ENCODE data around the gene CFTR.

CFTR gene

GRCh38 chr7:117648203-117648866 is 168.5 kb downstream of the CFTR start:
- DNase-seq (ENCODE audit: low read depth) = no peak
- no peak overlapping the region for H3K4me3 ChIP-seq (ENCODE audit: low read depth, low read length)
- no peak for TF ChIP-seq CTCF (IDR thresholded peaks at IDR 0.05; ENCODE audit: control insufficient read depth, extremely low read depth, insufficient read depth)

- TF ChIP-seq CTCF (IDR thresholded peaks at IDR 0.05; ENCODE audit: control insufficient read depth, extremely low read depth, insufficient read depth) = no peak
- H3K4me3 ChIP-seq (ENCODE audit: low read depth, low read length) = no peak overlapping the region
- no peak for DNase-seq (ENCODE audit: low read depth)
These were observed 173.3 kb downstream of the CFTR start for GRCh38 chr7:117652943-117653680.

DNA sequence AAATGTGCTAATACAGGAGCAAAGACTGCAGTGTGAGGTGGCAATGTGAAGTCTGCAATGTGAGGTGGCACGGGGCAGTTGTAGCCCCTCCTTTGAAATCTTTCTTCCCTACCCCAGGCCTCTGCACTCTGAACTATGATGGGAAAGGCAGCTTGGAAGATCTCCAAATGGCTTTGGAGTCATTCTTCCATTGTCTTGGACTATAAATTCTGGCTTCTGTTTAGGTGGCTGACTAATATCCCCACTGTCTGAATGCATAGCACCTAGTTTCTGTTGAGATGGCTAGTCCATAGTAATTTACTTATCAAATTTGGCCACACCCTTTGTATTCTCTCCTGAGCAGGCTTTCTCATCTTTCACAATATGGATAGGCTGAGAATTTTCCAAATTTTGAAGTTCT is 175.0 kb downstream of the CFTR start:
- no peak overlapping the region for H3K4me3 ChIP-seq (ENCODE audit: low read depth, low read length)
- DNase-seq (ENCODE audit: low read depth) = no peak
- no peak for TF ChIP-seq CTCF (IDR thresholded peaks at IDR 0.05; ENCODE audit: control insufficient read depth, extremely low read depth, insufficient read depth)

DNA sequence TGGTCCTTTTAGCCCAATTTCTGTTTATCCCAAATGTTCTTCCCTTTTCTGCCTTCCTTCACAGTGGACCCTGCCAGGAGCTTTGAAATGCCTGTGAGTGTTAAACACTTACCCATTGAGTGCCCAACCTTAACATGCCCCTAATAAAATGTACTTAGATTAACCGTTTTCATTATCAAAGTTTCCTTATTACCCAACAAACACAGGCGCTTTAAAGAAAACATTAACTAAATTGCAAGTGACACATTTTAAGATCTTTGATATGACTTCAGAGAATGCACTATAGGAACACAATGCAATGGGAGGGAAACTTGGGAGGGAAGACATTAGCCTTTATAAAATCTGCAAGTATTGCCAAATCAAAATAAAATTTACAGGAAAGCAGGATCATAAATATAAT is 177.0 kb downstream of the CFTR start:
- no peak for TF ChIP-seq CTCF (IDR thresholded peaks at IDR 0.05; ENCODE audit: control insufficient read depth, extremely low read depth, insufficient read depth)
- no peak for DNase-seq (ENCODE audit: low read depth)
- no peak overlapping the region for H3K4me3 ChIP-seq (ENCODE audit: low read depth, low read length)

DNA sequence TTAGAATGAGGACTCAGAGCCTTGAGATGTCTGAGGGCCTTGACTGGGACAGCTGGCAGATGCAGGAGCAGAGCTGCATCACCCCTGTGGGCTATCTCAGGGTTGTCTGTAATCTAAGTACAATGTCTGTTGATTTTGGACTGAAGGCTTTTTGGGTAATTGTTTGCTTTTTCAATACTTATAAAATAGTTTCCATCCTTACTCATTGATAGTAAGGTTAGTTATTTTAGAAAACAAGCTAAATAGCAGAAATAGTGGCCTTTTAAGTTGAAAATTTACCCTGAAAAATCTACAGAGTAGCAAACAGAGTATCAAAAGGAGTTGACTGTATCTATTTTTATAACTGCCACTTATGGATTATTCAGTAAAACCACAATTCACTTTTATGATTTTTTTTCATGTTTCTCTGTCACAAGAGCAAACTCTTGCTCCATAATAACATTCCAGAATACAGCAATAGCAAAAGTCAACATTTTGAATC is 179.7 kb downstream of the CFTR start:
- no peak overlapping the region for H3K4me3 ChIP-seq (ENCODE audit: low read depth, low read length)
- DNase-seq (ENCODE audit: low read depth) = no peak
- no peak for TF ChIP-seq CTCF (IDR thresholded peaks at IDR 0.05; ENCODE audit: control insufficient read depth, extremely low read depth, insufficient read depth)

GRCh38 chr7:117661328-117661727 is 181.5 kb downstream of the CFTR start:
- TF ChIP-seq CTCF (IDR thresholded peaks at IDR 0.05; ENCODE audit: control insufficient read depth, extremely low read depth, insufficient read depth) = no peak
- H3K4me3 ChIP-seq (ENCODE audit: low read depth, low read length) = no peak overlapping the region
- no peak for DNase-seq (ENCODE audit: low read depth)
